ENCODE measurements around the gene ITGA8.
A peak's percentile ranks its signal among the peaks of the same experiment; 100 is the strongest.

ITGA8 gene

DNA sequence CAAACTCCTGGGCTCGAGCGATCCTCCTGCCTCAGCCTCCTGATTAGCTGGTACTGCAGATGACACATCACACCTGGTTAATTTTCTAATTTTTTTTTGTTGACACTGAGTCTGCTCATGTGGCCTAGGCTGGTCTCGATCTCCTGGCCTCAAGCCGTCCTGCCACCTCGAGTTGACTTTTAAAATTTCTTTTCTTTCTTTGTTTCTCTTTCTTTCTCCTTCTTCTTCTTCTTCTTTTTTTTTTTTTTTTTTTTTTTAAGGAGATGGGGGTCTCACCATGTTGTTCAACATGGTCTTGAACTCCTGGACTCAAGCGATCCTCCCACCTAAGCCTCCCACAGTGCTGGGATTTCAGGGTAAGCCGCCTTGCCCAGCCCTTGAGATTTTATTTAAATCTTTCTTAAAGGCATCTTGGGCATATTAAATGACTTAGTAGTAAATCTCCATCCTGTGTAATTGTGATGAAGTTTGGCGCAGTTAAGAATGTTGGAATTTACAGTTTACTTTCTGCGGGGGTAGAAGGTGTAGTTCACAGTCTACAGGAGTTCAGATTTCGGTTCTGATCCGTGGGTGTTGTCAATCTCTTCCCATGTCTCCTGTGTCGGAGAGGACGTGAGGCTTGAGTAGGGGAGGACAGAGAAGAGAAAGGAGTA, 1.0 kb upstream of the ITGA8 start:
- TF ChIP-seq, protein P1, sequence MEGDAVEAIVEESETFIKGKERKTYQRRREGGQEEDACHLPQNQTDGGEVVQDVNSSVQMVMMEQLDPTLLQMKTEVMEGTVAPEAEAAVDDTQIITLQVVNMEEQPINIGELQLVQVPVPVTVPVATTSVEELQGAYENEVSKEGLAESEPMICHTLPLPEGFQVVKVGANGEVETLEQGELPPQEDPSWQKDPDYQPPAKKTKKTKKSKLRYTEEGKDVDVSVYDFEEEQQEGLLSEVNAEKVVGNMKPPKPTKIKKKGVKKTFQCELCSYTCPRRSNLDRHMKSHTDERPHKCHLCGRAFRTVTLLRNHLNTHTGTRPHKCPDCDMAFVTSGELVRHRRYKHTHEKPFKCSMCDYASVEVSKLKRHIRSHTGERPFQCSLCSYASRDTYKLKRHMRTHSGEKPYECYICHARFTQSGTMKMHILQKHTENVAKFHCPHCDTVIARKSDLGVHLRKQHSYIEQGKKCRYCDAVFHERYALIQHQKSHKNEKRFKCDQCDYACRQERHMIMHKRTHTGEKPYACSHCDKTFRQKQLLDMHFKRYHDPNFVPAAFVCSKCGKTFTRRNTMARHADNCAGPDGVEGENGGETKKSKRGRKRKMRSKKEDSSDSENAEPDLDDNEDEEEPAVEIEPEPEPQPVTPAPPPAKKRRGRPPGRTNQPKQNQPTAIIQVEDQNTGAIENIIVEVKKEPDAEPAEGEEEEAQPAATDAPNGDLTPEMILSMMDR (IDR thresholded peaks at IDR 0.05; ENCODE audit: low read depth, low read length), result no peak
- DNase-seq (ENCODE audit: extremely low read depth, low read depth), result no peak

DNA sequence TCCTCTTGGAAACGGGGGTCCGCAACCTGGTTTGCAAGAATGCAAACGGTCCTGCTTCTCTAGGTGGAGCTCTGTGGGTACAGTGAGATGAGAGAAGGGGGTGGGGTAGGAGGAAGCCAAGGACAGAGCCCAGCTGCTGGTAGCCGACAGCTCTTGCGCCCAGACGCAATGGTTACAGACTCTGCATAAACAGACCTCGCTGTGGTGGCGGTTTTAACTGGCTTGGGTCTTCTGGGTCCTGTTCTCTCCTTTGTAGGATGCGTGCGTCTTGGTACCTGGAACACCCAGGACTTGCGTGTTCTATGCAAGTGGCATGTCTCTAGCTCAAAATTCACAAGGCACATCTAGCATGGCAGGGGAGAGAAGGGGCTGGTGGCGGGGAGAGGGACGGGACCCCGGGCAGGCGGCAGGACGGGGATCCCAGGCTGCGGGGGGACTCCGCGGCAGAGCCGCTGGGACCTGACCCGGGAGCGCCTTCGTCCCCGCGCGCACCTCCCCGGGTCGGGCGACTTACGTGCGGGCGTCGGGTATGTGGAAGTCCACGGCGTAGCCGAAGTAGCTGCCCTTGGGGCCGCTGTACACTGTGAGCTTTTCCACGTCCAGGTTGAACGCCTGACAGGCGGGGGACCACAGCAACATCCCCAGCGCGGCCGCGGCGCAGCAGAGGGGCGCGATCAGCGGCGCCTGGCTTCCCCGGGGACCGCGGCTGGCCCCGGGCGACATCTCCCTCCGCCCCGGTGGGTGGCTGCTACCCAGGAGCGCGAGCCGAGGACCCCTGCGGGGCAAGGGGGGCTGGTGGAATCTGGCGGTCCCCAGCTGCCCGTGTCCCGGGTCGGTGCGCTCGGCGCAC, 448 bp downstream of the ITGA8 start:
- TF ChIP-seq, protein P1 (IDR thresholded peaks at IDR 0.05; ENCODE audit: low read depth, low read length), result no peak
- DNase-seq (ENCODE audit: extremely low read depth, low read depth), result no peak

GRCh38 chr10:15718694-15719048, 1.1 kb downstream of the ITGA8 start:
- no peak for DNase-seq (ENCODE audit: extremely low read depth, low read depth)
- TF ChIP-seq, protein P1 (IDR thresholded peaks at IDR 0.05; ENCODE audit: low read depth, low read length), result no peak; the same call in 1 of the 2 replicates

GRCh38 chr10:15715619-15716227, 4.0 kb downstream of the ITGA8 start:
- DNase-seq (ENCODE audit: extremely low read depth, low read depth), result no peak
- TF ChIP-seq, protein P1 (IDR thresholded peaks at IDR 0.05; ENCODE audit: low read depth, low read length), result peak; percentile 60

- TF ChIP-seq, protein P1 (IDR thresholded peaks at IDR 0.05; ENCODE audit: low read depth, low read length), result no peak
Measured at GRCh38 chr10:15714847-15715246, 4.9 kb downstream of the ITGA8 start.

DNA sequence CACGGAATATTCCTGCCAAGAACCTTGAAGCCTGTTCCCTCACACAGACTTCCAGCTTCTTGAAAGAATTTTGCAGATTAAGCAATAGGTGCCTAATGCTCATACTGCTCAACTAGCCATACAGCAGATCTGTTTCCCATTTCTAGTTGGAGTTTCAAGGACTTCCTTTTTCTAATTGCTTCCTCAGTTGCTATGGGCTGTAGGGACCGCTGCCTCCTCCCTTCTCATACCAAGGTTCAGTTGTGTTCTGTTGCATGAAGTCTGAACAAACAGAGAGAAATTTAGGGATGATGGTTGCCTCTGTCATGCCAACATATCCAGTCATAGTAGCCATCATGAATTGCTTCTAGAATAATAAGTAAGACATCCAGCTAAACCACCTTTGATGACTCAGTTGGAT, 6.8 kb downstream of the ITGA8 start:
- no peak for DNase-seq (ENCODE audit: extremely low read depth, low read depth)
- TF ChIP-seq, protein P1 (IDR thresholded peaks at IDR 0.05; ENCODE audit: low read depth, low read length), result no peak

More at GRCh38 chr10:15714847-15715246, 4.9 kb downstream of the ITGA8 start:
- DNase-seq (ENCODE audit: extremely low read depth, low read depth), result no peak

- DNase-seq (ENCODE audit: extremely low read depth, low read depth), result no peak
- TF ChIP-seq, protein P1 (IDR thresholded peaks at IDR 0.05; ENCODE audit: low read depth, low read length), result no peak
Measured at GRCh38 chr10:15710455-15710854, 9.3 kb downstream of the ITGA8 start.

Data from AG09319 (cell line).